ENCODE data around the gene SNRNP200.

DNA sequence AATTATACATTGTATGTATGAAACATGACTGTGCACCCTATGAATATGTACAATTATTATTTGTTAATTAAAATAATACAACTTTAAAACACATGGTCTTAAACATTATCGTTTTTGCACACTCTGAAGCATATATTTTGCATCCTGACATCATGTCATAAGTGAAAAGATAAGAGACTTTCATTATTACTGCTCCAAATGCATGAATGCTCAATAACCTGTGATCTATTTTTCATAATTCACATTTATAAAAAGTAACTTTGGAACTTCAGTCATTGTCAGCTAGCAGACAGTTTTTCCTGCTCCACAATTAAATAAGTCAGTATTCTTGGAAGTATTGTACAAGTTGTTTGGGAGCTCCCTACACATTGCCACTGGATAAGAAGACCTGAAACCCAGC lies 18.5 kb upstream of the SNRNP200 start:
- TF ChIP-seq, protein P1, sequence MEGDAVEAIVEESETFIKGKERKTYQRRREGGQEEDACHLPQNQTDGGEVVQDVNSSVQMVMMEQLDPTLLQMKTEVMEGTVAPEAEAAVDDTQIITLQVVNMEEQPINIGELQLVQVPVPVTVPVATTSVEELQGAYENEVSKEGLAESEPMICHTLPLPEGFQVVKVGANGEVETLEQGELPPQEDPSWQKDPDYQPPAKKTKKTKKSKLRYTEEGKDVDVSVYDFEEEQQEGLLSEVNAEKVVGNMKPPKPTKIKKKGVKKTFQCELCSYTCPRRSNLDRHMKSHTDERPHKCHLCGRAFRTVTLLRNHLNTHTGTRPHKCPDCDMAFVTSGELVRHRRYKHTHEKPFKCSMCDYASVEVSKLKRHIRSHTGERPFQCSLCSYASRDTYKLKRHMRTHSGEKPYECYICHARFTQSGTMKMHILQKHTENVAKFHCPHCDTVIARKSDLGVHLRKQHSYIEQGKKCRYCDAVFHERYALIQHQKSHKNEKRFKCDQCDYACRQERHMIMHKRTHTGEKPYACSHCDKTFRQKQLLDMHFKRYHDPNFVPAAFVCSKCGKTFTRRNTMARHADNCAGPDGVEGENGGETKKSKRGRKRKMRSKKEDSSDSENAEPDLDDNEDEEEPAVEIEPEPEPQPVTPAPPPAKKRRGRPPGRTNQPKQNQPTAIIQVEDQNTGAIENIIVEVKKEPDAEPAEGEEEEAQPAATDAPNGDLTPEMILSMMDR (IDR thresholded peaks at IDR 0.05): no peak
- TF ChIP-seq ZFX (IDR thresholded peaks at IDR 0.05; ENCODE audit: borderline replicate concordance): no peak

Measured in 22Rv1 (cell line).